ENCODE results near the gene ACSF3. TPM values are rescaled to one million over a fixed set of nuclear protein-coding genes. Genes with fewer than 3 reads are reported as not detected.

Gene ACSF3
- total RNA-seq, 2 donors from 2014 or later, result 34.8 to 35.5 TPM

DNA sequence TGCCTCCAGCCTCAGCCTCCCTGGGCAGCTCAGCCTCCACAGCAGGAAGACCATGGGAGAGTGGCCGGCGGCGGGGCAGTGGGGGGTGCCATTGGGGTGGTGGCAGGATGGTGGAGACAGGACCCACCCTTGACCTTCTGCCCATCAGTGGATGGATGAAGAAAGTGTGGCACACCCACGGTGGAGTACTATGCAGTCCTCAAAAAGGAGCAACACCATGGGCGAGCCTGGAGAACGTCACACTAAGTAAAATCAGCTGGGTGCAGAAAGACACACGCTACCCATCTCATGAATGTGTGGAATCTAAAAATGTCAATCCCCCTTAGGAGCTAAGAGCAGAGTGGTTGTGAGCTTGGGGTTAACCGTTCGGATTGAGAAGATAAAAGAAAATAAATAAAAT, 34.8 kb upstream of the ACSF3 start:
- Histone ChIP-seq H3K4me3 (ENCODE audit: low read length) (no peak overlapping the region), H3K27me3 (ENCODE audit: control insufficient read depth, insufficient read depth, low read length, poor library complexity, severe bottlenecking) (no peaks in the 10 kb centered on the region), H3K9ac (ENCODE audit: extremely low read depth, low read length, poor library complexity, severe bottlenecking) (no peak overlapping the region), H3K4me1 (ENCODE audit: control insufficient read depth, insufficient read depth, low read length) (no peaks in the 10 kb centered on the region), H3K9me3 (ENCODE audit: control insufficient read depth, low read length) (no peaks in the 10 kb centered on the region), H3K27ac (ENCODE audit: low read depth, low read length) (no peak overlapping the region), H3K36me3 (ENCODE audit: control insufficient read depth, insufficient read depth, low read length) (no peaks in the 10 kb centered on the region)
- no peak for TF ChIP-seq CTCF (conservative IDR thresholded peaks at IDR 0.05)
- WGBS, 2 experiments (ENCODE audit: insufficient coverage in 1 of 2, insufficient read length in 1 of 2), result 89 to 96% methylated on average over 3 to 9 of the region's 9 CpGs
- no peaks in the 10 kb centered on the region for H3K4me1 Mint-ChIP-seq
- no peaks in the 10 kb centered on the region for H3K36me3 Mint-ChIP-seq (ENCODE audit: low read depth)
- DNase-seq, result no peak
- H3K9me3 Mint-ChIP-seq, result no peaks in the 10 kb centered on the region
- H3K27ac Mint-ChIP-seq, result no peak overlapping the region
- no peaks in the 10 kb centered on the region for H3K27me3 Mint-ChIP-seq (ENCODE audit: insufficient read depth)
- H3K4me3 Mint-ChIP-seq, result no peak overlapping the region

GRCh38 chr16:89060207-89060794, 33.4 kb upstream of the ACSF3 start:
- WGBS, 2 experiments (ENCODE audit: insufficient coverage in 1 of 2, insufficient read length in 1 of 2), result 88 to 93% methylated on average over 7 to 12 of the region's 12 CpGs
- H3K27ac Mint-ChIP-seq, result no peak overlapping the region

DNA sequence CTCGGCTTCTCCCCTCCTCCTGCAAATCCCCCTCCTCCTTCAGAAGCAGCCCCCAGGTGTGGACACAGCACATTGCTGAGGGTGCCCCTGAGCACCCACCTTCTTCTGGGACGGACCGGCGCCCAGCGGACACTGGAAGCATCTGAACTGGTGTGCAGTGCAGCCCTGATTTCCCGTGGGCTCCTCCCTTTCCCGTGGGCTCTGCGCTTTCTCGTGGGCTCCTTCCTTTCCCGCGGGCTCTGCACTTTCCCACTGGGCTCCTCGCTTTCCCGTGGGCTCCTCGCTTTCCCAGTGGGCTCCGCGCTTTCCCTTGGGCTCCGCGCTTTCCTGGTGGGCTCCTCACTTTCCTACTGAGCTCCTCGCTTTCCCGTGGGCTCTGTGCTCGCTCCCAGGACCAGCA, 32.6 kb upstream of the ACSF3 start:
- Histone ChIP-seq H3K9ac (ENCODE audit: extremely low read depth, low read length, poor library complexity, severe bottlenecking) (no peak overlapping the region), H3K36me3 (ENCODE audit: control insufficient read depth, insufficient read depth, low read length) (no peaks in the 10 kb centered on the region), H3K4me1 (ENCODE audit: control insufficient read depth, insufficient read depth, low read length) (no peaks in the 10 kb centered on the region), H3K9me3 (ENCODE audit: control insufficient read depth, low read length) (no peaks in the 10 kb centered on the region), H3K4me3 (ENCODE audit: low read length) (no peak overlapping the region), H3K27ac (ENCODE audit: low read depth, low read length) (no peak overlapping the region), H3K27me3 (ENCODE audit: control insufficient read depth, insufficient read depth, low read length, poor library complexity, severe bottlenecking) (no peaks in the 10 kb centered on the region)
- no peak overlapping the region for H3K4me3 Mint-ChIP-seq
- no peak overlapping the region for H3K27ac Mint-ChIP-seq
- H3K27me3 Mint-ChIP-seq (ENCODE audit: insufficient read depth), result no peaks in the 10 kb centered on the region
- DNase-seq, result no peak
- H3K9me3 Mint-ChIP-seq, result no peaks in the 10 kb centered on the region
- H3K4me1 Mint-ChIP-seq, result no peaks in the 10 kb centered on the region
- 84 to 94% methylated on average over 14 to 21 of the region's 21 CpGs for WGBS, 2 experiments (ENCODE audit: insufficient coverage in 1 of 2, insufficient read length in 1 of 2)
- no peaks in the 10 kb centered on the region for H3K36me3 Mint-ChIP-seq (ENCODE audit: low read depth)
- TF ChIP-seq CTCF (conservative IDR thresholded peaks at IDR 0.05), result no peak

More at GRCh38 chr16:89060207-89060794, 33.4 kb upstream of the ACSF3 start:
- Histone ChIP-seq H3K9ac (ENCODE audit: extremely low read depth, low read length, poor library complexity, severe bottlenecking) (no peak overlapping the region), H3K4me1 (ENCODE audit: control insufficient read depth, insufficient read depth, low read length) (no peaks in the 10 kb centered on the region), H3K9me3 (ENCODE audit: control insufficient read depth, low read length) (no peaks in the 10 kb centered on the region), H3K27ac (ENCODE audit: low read depth, low read length) (no peak overlapping the region), H3K27me3 (ENCODE audit: control insufficient read depth, insufficient read depth, low read length, poor library complexity, severe bottlenecking) (no peaks in the 10 kb centered on the region), H3K36me3 (ENCODE audit: control insufficient read depth, insufficient read depth, low read length) (no peaks in the 10 kb centered on the region), H3K4me3 (ENCODE audit: low read length) (no peak overlapping the region)
- Mint-ChIP-seq H3K4me3 (no peak overlapping the region), H3K36me3 (ENCODE audit: low read depth) (no peaks in the 10 kb centered on the region), H3K27me3 (ENCODE audit: insufficient read depth) (no peaks in the 10 kb centered on the region), H3K4me1 (no peaks in the 10 kb centered on the region), H3K9me3 (no peaks in the 10 kb centered on the region)
- no peak for DNase-seq
- TF ChIP-seq CTCF (conservative IDR thresholded peaks at IDR 0.05), result no peak
